ENCODE data around the gene RXYLT1.
A peak's percentile ranks its signal among the peaks of the same experiment; 100 is the strongest.

RXYLT1 gene

GRCh38 chr12:63843254-63843720, 63.6 kb downstream of the RXYLT1 start:
- H3K4me3 ChIP-seq (ENCODE audit: low read length): peak overlapping the region; percentile 66
- TF ChIP-seq CTCF (IDR thresholded peaks at IDR 0.05; ENCODE audit: insufficient read depth, low read depth, low read length, missing control alignments): no peak
- no peak for DNase-seq (ENCODE audit: low read depth)

DNA sequence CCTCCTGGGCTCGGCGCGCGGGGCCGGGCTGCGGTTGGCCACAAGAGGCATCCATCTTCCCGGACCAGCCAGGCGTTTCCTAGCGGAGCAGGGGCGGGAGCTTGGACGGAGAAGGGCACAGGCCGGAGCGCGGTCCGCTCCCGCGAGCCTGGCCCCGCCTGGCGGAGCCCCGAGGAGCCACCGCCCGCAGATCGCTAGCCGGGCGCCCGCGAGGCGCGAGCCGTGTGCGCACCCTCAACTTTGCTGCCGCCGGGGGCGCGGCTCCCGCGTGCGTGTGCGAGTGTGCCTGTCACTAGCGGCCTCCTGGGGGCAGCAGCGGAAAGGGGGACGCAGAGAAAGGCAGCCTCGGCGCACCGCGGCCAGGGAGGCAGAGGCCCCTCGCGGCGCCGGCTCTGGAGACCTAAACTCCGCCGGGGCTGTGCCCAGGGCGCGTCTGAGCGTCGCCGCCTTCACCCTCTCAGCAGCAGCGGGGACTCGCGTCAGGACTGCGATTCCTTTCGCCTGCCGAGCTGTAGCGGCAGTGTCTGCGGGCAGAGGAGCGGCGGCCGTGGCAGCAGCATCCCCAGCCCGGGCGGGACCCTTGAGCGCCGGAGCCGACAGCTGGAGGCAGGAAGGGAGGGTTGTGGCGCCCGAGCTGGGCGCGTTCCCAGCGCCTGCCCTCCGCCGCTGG, 64.1 kb downstream of the RXYLT1 start:
- TF ChIP-seq CTCF (IDR thresholded peaks at IDR 0.05; ENCODE audit: insufficient read depth, low read depth, low read length, missing control alignments): peak; percentile 65
- peak; percentile 91 for DNase-seq (ENCODE audit: low read depth)
- peak overlapping the region; percentile 66 for H3K4me3 ChIP-seq (ENCODE audit: low read length)

DNA sequence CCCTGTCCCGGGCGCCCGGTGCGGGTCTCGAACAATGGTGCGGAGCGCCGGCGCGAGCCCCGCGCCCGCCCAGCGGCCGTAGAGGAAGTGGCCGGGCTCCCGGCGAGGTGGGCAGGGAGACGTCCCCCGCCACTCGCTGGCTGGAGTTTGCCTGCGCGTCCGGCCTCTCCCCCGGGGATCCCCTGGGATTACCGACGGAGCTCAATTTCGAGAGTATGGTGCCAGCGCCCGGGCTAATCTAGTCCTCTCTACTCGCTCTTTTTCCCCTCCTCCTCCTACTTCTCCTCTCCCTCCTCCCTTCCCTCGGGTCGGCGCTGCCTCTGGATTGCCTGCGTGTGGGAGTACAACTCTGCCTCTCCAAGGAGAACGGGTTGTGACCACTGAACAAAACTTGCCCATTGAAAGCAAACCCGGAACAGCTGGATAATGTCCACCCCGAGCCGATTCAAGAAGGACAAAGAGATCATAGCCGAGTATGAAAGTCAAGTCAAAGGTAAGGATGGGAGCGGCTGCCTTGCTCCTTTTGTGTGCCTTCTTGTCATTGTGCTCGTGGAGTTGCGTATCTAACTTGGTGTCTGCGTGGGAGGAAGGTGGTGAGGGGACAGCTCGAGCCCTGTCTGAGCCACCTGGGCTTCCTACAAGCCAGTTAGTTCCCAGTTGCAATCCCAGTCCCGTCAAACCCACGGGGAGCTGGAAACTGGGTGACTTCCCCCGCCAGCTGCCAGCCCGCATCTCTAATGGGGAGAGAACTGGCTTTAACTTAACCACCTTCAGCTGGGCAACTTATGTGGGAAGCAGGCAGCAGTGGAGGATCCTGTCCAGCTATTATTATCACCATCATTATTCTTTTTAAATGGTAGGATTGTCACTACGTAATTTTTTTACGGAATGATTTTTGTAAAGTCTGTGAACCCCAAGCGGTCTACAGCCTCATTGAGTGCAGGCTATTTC, 65.0 kb downstream of the RXYLT1 start, which contains the start of gene SRGAP1:
Gene SRGAP1, plus strand, starts transcription at position 310 of the 951 bp plus-strand sequence. Its CDS starts 117 bp downstream, at position 427.
- peak; percentile 56 for DNase-seq (ENCODE audit: low read depth)
- no peak for TF ChIP-seq CTCF (IDR thresholded peaks at IDR 0.05; ENCODE audit: insufficient read depth, low read depth, low read length, missing control alignments)
- H3K4me3 ChIP-seq (ENCODE audit: low read length): peak within 1 kb of the TSS; percentile 66

- peak; percentile 73 for DNase-seq (ENCODE audit: low read depth)
- peak overlapping the region; percentile 66 for H3K4me3 ChIP-seq (ENCODE audit: low read length)
- TF ChIP-seq CTCF (IDR thresholded peaks at IDR 0.05; ENCODE audit: insufficient read depth, low read depth, low read length, missing control alignments): no peak
These were observed 66.0 kb downstream of the RXYLT1 start for GRCh38 chr12:63845726-63846125.

- TF ChIP-seq CTCF (IDR thresholded peaks at IDR 0.05; ENCODE audit: insufficient read depth, low read depth, low read length, missing control alignments): no peak
- DNase-seq (ENCODE audit: low read depth): no peak
- H3K4me3 ChIP-seq (ENCODE audit: low read length): peak overlapping the region; percentile 66
These were observed 66.7 kb downstream of the RXYLT1 start for GRCh38 chr12:63846238-63846967.

DNA sequence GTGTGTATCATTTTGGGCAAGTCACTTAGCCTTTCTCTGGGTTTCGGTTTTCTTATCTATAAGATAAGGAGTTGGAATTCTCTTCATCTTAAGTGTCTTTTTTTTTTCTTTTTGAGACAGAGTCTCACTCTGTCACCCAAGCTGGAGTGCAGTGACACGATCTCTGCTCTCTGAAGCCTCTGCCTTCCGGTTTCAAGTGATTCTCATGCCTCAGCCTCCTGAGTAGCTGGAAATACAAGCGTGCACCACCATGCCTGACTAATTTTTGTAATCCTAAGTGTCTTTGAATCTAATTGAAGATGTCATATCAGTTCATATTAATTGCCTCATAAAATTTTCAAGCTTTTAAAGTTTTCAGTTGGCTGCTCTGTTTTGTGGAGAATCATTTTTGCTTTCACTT, 68.7 kb downstream of the RXYLT1 start:
- no peak for TF ChIP-seq CTCF (IDR thresholded peaks at IDR 0.05; ENCODE audit: insufficient read depth, low read depth, low read length, missing control alignments)
- no peak for DNase-seq (ENCODE audit: low read depth)
- no peak overlapping the region for H3K4me3 ChIP-seq (ENCODE audit: low read length)
